GM21717 (cell line): ENCODE measurements around the gene LONP1.
"Not testable (repeated sequence)": the region's sequence is repeated elsewhere in the genome, so short reads cannot be mapped to it uniquely, and the experiment has no call there.

Experiments
- ATAC-seq: cut with Tn5 transposase; IDR thresholded peaks from one replicate; pipeline ENCODE4 v1.9.1; 2021; ENCODE audit warnings: mild to moderate bottlenecking, moderate library complexity; ENCODE audit not compliant: unreplicated experiment

Gene LONP1, protein sequence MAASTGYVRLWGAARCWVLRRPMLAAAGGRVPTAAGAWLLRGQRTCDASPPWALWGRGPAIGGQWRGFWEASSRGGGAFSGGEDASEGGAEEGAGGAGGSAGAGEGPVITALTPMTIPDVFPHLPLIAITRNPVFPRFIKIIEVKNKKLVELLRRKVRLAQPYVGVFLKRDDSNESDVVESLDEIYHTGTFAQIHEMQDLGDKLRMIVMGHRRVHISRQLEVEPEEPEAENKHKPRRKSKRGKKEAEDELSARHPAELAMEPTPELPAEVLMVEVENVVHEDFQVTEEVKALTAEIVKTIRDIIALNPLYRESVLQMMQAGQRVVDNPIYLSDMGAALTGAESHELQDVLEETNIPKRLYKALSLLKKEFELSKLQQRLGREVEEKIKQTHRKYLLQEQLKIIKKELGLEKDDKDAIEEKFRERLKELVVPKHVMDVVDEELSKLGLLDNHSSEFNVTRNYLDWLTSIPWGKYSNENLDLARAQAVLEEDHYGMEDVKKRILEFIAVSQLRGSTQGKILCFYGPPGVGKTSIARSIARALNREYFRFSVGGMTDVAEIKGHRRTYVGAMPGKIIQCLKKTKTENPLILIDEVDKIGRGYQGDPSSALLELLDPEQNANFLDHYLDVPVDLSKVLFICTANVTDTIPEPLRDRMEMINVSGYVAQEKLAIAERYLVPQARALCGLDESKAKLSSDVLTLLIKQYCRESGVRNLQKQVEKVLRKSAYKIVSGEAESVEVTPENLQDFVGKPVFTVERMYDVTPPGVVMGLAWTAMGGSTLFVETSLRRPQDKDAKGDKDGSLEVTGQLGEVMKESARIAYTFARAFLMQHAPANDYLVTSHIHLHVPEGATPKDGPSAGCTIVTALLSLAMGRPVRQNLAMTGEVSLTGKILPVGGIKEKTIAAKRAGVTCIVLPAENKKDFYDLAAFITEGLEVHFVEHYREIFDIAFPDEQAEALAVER

DNA sequence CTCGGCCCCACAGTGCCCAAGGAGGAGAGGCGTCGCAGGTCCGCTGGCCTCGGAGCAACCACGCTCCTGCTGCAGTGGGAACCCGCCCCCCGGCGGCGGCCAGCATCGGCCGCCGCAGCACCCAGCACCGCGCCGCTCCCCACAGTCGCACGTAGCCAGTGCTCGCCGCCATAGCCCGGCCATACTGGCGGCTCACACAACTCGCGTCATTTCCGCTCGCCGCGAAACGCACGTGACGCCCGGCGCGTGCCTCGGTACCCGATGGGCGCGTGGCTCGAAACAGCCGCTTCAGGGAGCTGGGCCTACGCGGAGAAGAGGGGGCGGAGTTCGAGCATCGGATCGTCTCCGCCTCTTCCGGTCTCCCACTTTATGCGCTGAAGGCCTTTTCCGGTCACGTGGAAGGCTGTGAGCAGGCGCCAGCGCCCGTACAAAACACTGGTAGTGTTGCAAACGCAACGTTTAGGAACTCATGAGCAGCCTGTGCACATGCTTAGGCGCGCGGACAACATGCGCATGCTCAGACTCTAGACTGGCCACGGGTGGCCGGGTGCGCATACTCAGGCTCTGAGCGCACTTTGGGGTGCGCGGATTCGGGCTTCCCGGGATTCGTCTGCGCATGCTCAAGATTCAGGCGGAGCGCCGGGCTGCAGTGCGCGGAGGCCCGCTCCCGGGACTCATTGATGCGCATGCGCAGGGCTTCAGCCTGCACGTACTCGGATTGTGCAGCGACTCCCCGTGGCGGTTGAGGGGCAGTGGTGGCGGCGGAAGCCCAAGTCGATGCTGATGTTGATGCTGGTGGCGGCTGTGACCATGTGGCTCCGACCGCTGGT, at the start of gene LONP1, which contains the start of gene CATSPERD:
LONP1 (minus strand) TSS at position 186 of the 830 bp plus-strand sequence; CDS start at position 172, 14 bp downstream.
CATSPERD (plus strand) TSS at position 677 of the 830 bp plus-strand sequence; CDS start at position 778, 101 bp downstream.
- peak; percentile 74 for ATAC-seq

DNA sequence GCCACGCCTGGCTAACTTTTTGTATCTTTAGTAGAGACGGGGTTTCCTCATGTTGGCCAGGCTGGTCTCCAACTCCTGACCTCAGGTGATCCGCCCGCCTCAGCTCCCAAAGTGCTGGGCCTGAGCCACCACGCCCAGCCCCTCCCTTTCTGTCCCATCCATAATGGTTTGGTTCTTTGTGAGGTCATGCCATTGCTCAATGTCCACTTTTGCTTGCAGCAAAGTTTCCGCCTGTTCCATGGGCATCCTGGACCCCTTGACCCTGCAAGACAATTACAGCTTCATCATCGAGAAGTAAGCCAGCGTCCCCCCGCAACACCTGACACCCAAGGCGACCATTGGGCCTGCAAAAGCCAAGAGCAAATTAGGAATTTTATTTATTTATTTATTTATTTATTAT, 48.0 kb upstream of the LONP1 start:
- ATAC-seq = no peak

DNA sequence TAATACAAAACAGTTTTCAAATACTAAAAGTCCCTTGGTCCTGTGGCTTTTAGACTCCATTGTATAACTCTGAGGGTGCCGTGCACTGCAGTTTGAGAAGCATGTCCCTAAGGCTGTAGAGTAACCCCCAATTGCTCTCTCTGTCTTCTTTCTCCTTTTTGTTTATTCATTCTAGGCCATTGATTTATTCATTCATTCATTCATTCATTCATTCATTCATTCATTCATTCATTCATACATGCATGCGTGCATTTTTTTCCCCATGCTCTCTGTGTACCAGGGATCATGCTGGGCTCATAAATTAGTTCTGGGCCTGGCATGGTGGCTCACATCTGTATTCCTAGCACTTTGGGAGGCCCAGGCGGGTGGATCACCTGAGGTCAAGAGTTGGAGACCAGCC, 45.3 kb upstream of the LONP1 start:
- no peak for ATAC-seq

DNA sequence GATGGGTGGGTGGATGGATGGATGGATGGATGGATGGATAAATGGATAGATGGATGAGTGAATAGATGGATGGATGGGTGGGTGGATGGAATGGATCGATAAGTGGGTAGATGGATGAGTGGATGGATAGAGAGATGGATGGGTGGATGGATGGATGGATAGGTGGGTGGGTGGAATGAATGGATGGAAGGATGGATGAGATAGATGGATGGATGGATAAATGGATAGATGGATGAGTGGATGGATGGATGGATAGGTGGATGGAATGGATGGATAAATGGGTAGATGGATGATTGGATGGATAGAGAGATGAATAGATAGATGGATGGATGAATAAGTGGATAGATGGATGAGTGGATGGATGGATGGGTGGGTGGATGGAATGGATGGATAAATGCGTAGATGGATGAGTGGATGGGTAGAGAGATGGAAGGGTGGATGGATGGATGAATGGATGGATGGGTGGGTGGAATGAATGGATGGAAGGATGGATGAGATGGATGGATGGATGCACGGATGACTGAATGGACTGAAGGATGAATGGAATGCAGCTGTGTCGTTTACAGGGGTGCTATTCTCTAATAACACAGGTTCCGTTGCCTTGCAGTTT, 42.8 kb upstream of the LONP1 start:
- no peak for ATAC-seq

DNA sequence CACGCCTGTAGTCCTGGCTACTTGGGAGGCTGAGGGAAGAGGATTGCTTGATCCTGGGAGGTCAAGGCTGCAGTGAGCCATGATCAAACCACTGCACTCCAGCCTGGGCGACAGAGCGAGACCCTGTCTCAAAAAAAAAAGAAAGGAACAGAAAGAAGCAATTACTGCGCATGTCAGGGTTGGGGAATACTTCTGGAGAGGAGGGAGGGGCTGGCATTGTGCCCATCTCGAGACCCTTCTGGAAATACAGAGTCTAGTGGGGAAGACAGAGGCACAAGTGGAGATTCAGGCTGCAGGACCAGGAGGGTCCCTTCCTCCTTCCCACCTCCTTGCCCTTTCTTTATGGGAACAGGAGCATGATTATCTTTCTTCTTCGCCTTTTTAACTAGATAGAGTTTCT, 33.8 kb upstream of the LONP1 start:
- no peak for ATAC-seq

DNA sequence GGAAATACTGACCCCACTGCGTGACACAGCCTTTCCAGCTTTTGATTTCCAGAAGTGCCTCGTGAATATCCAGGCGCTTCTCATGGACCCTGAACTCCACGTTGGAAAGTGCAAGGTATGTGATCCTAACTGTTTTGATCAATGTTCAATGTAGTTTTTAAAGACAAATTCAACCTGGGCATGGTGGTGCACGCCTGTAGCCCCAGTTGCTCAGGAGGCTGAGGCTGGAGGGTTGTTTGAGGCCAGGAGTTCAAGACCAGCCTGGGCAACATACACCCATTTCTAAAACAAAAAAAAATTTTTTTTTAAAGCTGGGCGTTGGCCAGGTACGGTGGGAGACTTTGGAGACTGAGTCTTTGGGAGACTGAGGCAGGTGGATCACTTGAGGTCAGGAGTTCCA, 31.8 kb upstream of the LONP1 start:
- no peak for ATAC-seq

DNA sequence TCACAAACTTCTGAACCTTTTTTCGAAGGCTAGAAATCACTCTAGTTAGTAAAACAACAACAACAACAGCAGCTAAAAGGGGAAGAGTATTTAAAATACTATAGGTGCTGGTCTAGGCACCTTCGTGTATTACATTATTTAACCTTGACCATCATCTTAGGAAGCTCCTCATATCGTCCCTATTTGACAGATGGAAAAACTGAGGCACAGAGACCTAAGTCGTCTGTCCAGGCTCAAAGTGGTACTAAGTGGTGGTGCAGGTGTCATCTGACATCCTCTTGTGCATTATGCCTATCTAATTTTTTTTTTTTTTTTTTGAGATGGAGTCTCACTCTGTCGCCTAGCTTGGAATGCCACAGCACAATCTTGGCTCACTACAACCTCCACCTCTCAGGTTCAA, 29.6 kb upstream of the LONP1 start:
- ATAC-seq = no peak

DNA sequence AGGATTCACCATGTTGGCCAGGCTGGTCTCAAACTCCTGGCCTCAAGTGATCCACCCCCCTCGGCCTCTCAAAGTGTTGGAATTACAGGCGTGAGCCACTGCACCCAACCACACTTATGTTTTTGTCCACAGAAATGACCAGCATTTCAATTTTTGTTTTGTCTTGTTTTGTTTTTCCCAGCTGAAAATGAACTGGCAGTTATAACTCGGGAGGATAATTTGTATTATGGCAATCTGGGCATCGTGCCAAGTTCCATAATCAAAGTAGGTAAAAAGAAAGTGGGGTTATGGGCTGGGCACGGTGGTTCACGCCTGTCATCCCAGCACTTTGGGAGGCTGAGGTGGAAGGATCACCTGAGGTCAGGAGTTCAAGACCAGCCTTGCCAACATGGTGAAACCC, 29.0 kb upstream of the LONP1 start:
- not testable (repeated sequence) for ATAC-seq

DNA sequence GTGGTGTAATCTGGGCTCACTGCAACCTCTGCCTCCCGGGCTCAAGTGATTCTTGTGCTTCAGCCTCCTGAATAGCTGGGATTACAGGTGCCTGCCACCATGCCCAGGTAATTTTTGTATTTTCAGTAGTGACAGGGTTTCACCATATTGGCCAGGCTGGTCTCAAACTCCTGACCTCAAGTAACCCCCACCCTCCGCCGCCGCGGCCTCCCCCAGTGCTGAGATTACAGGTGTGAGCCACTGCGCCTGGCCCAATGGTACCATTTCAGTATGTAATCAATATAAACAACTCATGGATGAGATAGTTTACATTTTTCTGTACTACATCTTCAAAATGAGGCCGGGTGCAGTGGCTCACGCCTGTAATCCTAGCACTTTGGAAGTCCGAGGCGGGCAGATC, 25.1 kb upstream of the LONP1 start:
- ATAC-seq = not testable (repeated sequence)

DNA sequence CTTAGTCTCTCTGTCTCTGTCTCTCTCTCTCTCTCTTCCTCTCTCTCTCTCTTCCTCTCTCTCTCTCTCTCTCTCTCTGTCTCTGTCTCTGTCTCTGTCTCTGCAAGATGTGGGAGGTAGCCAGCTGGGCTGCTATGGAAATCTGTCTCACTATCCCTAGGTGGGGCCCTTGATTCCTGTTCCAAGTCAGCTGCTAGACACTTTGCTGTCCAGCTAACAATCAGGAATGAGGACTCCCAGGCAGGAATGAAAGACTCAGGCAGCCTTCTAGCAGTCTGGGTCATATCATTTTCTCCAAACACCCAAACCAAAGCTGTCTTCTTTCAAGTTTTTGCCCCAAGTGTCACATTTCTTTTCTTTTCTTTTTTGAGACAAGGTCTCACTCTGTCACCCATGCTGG, 23.7 kb upstream of the LONP1 start:
- no peak for ATAC-seq

DNA sequence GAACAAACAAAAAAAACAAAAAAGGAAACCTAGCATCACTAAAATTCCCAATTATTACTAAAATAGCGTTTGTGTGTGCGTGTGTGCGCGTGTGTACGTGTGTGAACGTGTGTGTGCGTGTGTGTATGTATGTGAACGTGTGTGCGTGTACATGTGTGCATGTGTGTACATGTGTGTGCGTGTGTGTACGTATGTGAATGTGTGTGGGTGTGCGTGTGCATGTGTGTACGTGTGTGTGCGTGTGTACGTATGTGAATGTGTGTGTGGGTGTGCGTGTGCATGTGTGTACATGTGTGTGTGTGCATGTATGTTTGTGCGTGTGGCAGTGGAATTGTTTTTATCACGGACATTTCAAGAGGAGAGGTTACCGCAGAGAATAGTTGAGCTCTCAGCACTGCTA, 22.1 kb upstream of the LONP1 start:
- no peak for ATAC-seq

DNA sequence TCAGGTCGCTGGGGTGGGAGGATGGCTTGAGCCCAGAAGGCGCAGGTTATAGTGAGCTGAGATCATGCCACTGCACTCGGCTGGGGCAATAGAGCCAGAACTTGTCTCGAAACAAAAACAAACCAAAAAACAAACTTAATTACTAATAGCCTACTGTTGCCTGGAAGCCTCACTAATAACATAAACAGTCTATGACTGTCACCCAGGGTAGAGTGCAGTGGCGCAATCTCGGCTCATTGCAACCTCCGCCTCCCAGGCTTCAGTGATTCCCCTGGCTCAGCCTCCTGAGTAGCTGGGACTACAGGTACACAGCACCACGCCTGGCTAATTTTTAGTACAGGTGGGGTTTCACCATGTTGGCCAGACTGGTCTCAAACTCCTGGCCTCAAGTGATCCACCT, 18.5 kb upstream of the LONP1 start:
- no peak for ATAC-seq

DNA sequence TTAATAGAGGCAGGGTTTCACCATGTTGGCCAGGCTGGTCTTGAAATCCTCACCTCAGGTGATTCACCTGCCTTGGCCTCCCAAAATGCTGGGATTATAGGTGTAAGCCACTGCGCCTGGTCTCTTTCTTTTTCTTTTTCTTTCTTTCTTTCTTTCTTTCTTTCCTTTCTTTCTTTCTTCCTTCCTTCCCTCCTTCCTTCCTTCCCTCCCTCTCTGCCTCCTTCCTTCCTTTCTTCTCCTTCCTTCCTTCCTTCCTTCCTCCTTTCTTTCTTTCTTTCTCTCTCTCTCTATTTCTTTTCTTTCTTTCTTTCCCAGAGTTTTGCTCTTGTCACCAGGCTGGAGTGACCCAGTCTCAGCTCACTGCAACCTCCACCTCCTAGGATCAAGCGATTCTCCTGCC, 13.2 kb upstream of the LONP1 start:
- not testable (repeated sequence) for ATAC-seq

DNA sequence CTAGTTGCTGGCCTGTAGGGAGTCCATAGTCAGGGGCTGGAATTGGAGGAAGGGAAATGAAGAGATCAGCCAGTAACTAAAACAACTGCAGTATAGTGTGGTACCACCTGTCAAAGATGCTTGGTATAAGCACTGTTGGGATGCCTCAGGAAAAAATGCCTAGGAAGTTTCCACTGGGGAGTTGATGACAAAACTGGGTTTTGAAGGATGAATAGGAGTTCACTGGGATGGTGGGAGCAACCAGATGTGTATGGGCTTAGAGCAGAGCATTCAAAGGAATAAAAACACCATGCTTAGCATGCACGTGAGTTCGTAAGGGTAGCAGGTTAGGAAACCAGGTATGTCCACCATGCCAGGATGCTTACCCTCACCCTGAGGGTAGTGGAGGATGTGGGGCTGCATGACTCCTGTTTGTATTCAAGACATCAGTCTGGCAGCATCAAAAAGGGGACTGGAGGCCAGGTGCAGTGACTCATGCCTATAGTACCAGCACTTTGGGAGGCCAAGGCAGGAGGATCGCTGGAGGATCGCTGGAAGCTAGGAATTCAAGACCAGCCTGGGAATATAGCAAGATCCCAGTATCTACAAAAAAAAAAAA, 7.6 kb upstream of the LONP1 start:
- no peak for ATAC-seq

DNA sequence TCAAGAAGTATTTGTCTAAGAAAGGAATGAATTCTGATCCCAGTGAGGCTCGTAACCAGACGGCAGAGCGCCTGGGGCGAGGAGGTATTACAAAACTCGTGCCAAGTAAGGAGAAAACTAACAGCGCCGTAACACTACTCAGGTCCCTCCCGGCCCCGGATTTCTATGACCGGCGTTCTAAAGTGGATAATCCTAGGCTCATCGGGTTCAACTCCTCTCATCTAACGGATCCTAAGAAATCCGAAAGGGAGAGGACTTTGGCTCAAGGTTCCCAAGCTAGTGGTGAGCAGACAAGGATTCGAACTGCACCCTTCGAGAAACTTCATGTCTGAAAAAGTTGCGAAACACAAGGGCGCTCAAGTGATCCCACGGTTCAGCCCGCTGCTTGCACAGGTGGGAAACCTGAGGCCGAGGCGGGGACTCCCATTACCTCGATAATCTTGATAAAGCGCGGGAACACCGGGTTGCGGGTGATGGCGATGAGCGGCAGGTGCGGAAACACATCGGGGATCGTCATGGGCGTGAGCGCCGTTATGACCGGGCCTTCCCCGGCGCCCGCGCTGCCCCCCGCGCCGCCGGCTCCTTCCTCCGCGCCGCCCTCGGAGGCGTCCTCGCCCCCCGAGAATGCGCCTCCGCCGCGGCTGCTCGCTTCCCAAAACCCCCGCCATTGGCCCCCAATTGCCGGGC, 529 bp downstream of the LONP1 start:
- ATAC-seq = no peak

DNA sequence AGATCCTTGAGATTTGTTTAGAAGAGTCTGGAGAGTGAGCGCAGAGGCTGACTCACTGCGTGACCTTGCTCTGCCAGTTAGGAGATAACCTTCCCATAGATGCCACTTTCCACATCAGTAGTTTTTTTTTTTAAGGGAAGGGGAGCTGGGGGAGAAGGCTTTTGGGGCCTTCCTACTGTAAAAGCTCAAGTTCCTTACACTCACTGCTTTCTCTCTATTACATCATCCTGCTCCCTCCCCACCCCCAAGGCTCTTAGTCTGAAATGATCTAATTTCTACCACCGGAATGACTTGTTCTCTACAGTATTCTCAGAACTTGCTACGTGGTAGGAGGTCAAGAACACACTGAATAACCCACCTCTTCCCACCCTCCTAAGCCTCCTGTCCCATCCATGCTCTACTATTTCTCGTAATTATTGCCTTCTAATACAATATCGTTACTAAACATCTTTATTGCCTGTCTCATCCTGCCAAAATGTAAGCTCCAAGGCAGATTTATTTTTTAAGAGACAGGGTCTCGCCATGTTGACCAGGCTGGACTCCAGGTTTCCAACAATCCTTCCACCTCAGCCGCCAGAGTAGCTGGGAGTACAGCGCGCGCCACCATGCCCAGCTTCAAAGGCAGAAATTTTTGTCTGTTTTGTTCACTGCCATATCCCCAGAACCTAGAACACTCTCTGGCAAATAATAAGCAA, 1.2 kb downstream of the LONP1 start:
- no peak for ATAC-seq

DNA sequence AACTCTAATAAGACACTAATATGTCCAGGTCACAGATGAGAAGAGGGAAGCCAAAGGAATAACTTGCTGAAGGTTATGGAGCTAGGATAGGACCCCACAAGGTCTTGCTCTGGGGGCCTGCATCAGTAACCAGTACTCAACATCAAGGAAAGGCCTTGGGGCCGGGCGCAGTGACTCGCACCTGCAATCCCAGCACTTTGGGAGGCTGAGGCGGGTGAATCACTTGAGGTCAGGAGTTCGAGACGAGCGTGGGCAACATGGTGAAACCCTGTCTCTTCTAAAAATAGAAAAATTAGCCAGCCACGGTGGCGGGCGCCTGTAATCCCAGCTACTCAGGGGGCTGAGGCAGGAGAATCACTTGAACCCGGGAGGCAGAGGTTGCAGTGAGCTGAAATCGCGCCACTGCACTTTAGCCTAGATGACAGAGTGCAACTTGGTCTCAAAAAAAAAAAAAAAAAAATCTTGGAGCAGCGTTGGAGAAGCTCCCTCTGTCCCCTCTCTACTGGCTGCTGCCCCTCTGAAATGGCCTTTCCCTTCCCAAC, 1.8 kb downstream of the LONP1 start:
- ATAC-seq = no peak

DNA sequence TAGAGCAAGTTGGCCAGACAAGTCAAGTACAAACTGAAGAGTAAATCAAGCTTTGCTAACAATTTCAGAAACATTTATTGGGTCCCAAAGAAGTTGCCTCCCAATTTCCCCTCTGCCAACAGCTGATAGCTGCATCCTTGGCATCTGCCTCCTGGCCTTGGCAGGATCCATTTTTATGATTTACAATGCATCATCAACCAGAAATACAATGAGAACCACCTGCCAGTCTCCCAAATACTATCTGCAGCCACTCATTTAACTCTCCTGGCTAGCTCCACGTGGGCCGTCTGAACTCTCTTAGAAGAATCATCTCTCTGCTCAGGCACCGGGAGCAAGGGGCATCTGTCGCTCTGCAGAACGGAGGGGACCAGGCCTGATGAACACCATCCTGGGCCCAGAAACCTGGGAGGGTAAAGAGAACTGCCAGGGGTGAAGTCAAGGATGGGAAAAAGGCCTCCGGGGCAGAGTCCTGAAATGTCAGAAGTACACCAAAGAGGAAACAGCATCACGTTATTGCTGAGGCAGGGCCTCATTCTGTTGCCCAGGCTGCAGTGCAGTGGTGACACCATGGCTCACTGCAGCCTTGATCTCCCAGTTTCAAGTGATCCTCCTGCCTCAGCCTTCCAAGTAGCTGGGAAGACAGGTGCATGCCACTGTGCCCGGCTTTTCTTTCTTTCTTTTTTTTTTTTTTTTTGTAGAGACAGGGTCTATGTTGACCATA, 2.6 kb downstream of the LONP1 start:
- no peak for ATAC-seq
